ENCODE results near the gene KRT17. TPM values are rescaled to one million over a fixed set of nuclear protein-coding genes. Genes with fewer than 3 reads are reported as not detected.
"Not testable (repeated sequence)": the region's sequence is repeated elsewhere in the genome, so short reads cannot be mapped to it uniquely, and the experiment has no call there.

The KRT17 gene
- total RNA-seq, 1 donor from 2014 or later: 0.54 TPM

DNA sequence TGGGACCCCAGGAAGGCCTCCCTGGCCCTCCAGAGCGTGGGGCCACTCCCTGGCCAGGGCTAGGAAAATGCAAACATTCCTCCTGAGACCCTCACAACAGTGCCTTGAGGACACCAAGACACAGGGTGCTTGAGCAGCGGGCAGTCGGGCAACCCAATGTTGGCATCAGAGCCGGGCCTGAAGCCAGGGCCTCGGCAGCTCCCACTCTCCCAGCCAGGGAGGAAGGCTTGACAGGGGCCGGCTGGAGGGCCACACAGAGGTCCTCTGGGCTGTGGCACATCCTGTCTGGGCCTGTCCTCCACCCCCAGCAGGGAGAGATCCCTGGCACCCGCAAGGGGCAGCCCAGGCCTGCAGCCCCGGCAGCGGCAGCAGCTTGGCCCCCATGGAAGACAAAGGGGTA lies 12.3 kb upstream of the KRT17 start:
- intact Hi-C loops (cut with micrococcal nuclease): no loop called here

DNA sequence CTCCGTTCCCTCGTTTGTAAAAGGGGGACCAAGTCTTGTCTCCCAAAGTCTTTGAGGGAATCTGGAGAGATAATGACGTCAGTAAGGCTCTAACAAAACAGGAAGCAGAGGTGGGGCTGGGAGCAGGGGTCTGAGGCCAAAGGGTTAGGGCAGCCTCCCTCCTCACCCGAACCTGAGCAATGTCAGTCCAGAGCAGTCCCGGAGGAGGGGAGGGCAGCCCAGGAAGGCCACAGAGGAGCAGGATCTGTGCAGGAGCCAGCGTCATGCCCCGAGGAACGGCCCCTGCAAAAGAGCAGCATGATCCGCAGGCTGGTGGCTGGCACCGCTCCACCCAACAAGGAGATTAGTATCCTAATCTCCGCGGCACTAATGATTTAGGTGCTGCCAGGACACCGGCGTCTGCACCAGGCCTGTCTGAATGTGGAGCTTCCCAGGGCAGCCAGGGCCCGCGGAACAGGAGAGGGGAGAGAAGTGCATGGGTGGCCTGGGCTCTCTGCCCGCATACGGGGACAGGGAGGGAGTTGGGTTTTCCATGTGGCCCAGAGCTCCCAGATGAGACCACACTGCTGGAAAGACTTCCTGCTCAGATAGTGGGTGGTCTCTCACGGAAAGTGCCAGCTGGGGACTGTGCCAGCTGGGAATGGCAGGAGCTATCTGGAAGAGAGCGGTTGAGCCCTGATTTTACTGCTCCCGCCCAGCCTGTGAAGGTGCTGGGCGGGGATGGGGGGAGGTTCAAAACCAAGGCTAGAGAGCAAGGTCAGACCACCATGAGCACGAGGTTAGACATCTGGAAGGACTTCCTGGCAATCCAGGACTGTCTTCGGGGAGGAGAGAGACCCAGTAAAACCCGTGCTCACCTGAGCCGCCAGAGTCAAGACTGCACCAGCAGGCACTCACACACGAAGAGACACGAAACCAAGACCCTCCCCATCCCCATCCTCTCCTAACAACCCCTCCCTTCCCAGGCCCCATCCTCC lies 11.0 kb upstream of the KRT17 start:
- intact Hi-C loops (cut with micrococcal nuclease): no loop called here

DNA sequence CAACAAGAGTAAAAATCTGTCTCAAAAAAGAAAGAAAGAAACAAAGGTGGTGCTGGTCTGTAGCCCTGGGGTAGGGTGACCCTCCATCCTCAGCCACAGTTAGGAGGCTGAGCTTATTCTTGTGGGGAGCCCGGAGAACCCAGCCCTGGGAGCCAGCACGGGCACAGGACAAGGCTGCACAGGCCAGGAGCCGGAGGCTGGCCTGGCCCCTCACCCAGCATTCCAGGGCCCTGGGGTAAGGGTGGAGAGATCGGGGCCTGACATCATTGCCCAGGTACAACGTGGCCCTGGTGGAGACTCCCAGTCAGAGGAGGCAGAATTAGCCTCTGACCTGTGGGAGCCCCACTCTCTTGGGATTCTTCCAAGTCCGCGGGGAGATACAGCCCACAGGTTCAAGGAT lies 10.3 kb upstream of the KRT17 start:
- intact Hi-C loops (cut with micrococcal nuclease): no loop called here

DNA sequence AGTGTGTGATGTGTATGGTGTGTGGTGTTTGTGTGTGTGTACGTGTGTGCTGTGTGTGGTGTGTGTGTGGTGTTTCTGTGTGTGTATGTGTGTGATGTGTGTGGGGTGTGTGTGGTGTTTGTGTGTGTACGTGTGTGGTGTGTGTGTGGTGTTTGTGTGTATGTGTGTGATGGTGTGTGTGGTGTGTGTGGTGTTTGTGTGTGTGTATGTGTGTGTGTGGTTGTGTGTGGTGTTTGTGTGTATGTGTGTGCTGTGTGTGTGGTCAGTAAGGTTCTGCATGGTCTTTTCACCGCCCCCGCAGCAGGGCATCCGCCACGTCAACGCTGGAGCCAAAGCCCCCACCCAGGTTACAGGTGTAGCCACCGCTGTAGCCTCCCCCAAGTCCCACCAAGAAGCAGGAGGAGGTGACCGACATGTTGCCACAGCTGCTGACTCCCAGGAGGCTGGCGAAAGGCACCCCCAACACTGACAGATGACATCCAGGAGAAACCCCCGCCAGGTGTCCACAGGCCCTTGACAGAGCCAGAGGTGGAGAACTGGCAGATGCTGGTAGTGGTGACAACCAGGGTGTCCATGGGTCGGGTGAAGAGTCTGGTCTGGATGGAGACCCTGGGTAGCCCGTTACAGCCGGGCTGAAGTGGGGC lies 9.3 kb upstream of the KRT17 start:
- intact Hi-C loops (cut with micrococcal nuclease): no loop called here

DNA sequence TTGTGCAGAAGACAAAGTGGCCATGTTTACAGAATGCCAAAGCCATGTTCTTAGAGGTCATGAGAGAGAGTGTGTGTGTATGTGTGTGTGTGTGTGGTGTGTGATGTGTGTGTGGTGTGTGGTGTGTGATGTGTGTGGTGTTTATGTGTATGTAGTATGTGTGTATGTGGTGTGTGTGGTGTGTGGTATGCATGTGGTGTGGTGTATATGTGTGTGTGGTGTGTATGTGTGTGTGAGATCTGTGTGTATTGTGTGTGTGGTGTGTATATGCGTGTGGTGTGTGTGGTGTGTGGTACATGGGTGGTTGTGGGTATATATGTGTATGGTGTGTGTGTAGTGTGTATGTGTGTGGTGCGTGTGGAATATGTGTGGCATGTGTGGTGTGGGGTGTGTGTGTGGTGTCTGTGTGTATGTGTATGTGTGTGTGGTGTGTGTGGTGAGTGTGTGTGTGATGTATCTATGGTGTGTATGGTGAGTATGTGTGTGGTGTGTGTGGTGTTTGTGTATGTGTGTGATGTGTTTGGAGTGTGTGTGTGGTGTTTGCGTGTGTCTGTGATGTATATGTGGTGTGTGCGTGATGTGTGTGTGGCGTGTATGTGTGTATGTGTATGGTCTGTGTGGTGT lies 8.2 kb upstream of the KRT17 start:
- intact Hi-C loops (cut with micrococcal nuclease): no loop called here

DNA sequence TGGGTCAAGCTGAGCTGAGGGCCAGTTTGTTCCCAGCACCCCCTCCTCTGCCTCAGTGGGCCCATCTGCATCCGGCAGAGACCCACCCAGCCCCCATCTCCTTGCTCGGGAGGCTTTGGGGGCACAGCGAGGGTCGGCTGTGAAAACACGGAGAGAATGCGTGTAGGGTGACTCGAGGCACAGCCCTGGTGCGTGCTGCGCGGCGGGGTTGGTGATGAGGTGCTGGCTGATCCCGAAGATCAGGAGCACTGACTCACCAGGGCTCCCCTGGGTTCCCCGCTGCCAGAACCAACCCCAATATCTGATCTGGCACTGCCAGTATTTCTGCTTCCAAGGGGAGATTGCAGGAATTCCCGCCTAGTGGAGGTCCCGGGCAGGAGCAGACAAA lies 7.5 kb upstream of the KRT17 start:
- intact Hi-C loops (cut with micrococcal nuclease): no loop called here

DNA sequence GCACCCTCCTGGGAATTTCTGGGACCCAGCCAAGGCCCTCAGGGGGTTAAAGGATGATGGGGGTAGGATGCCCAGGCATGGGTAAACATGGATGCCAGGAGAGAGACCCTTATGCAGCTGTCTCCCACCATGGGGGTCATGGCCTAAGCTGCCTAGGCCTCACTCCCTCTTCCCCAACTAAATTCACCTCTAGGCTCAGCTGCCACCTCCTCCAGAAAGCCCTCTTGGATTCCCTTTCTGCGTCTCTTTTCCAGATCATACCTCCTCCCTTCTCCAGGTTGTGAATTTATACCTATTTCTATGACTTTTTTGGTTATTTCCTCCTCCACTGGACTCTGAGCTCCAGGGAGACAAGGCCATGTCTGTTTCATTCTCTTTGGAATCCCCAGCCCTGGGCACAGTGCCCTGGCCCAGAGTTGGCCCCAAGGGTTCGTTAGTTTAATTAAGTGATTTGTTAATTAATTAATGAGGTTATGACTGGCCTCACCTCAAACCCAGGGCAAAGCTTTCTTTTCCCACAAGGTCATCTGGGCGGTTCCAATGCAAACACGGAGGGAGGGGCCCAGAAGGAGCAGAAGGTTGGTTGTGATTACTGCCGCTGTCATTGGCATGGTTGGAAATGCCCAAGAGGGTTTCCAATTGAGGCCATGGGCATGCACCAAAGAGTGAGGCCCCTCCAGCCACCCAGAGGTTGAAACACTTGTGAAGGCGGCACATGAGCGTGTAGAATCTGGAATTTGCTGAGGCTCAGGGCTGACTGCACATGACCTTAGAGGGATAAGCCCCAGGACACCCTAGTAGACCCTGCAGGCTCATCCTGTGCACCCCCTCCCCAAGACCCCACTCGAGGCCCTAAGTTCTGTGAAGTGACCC lies 6.9 kb upstream of the KRT17 start:
- intact Hi-C loops (cut with micrococcal nuclease): no loop called here

DNA sequence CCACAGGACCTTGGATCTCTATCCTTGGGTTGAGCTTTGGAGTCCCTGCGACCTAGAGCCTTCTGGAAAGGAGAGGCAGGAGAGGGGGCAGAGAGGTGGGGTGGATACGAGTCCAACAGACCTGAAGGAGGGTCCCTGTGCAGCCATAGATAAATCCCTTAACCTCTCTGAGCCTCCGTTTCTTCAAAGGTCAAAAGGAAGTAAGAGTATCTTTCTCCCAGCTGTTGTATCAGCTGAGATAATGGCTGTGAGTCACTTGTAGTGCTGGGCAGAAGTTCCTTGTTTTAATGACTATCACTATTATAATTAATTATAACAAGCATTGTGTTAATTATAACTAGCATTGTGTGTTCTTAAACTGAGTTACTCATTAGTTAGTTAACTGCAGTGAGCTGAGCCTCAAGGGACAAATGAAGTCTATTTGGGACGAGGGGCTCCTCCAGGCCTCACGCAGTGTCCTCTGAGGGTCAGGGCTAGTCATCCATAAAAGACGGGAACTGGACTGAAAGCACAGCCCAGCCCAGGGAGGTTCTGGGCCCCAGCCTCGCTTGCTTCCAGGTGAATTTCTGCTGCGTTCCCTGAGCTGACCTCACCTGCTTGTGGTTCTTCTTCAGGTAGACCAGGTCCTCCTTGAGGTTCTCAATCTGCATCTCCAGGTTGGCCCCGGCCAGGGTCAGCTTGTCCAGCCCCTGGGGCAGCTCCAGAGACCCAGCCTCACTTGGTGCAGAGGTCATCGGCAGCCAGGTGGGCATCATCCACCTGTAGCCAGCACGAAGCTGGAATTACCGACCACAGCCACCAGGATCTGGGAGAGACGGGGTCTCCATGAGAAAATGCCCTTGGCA lies 5.7 kb upstream of the KRT17 start:
- intact Hi-C loops (cut with micrococcal nuclease): no loop called here

DNA sequence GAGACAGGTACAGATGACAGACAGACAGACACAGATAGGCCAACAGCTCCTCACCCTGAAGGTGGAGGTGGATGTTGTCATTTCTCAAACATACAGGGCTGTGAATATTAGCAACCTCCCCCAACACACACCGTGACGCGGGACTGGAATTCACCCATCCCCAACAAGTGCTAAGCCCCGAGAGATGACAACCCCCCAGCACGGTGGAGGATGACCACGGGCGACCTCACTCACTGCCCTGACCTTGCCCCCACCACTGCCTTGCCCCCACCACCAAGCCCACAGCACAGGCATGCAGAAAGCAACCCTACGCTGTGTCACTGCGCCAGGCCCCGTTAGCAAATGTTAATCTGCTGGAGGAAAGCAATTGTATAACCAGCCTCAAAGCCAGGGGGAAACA lies 4.9 kb upstream of the KRT17 start:
- intact Hi-C loops (cut with micrococcal nuclease): no loop called here

DNA sequence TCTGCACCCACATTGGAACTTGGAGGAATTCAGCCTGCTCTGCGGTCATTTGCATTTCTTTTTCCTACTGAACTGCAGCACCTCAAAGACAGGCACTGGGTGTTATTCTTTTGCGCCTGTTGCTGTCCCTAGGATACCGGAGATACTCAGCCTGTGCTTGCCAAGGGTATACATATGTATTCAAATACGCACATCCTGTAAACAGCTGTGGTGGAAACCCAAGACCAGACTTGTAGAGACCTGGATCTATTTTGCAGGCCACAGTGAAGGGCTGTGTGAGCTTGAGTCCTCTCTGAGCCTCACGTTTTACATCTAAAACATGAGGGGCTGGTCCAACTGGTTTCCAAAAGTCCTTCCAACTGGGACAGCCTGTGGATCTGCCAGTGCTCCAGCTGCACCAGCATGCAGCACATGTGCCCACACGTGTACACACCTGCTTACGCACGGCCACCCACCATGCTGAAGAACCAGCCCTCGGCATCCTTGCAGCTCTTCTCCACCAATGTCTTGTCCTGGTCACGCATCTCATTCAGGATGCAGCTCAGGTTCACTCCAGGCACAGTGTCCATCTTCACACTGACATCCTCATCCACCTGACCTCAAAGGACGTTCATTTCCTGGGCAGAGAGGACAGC lies 4.4 kb upstream of the KRT17 start:
- intact Hi-C loops (cut with micrococcal nuclease): not testable (repeated sequence)

DNA sequence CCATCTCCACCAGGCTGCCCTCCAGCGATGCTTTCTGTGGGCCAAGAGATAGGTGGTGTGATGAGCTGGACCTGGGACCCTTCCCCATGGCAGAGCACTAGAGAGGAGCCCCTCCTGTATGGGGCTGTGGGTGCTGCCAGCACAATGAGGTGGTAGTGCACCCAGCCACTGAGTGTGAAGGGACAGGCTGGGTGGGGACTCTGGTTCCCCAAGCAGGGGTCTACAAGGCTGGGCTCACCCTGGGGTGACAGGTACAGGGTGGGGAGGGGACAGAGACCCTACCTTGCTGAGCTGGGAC lies 3.6 kb upstream of the KRT17 start:
- intact Hi-C loops (cut with micrococcal nuclease): not testable (repeated sequence)

DNA sequence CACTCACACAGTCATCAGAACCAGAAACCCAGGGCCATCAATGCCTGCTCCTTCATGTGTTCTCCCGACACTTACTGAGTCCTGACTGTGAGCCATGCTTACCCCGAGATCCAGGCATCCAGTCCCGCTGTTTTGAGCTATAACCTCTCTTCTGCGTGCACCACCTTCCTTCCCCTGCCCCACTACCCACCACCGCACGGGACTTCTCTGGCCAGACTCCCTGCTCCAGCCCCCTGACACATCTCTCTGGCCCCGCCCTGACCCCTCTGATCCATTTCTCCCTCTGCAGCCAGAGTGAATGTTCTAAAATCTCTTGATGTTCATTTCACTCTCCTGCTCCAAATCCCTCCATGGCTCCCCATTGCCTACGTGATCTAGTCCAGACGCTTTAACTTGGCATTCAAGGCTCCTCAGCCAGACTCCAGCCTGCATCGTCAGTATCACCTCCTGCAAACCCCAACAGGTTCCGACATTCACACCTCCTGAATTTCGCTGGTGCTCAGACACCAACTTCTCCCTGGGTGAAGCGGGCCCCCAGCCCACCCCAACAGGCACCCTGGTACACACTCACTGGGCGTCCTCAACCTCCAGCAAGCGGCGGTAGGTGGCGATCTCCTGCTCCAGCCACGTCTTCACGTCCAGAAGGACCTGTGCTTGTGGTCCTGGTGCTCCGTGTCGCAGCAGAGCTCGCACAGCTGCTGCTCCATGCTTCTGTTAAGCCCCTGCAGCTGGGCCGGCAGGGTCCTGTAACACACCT lies 3.1 kb upstream of the KRT17 start:
- intact Hi-C loops (cut with micrococcal nuclease): no loop called here

DNA sequence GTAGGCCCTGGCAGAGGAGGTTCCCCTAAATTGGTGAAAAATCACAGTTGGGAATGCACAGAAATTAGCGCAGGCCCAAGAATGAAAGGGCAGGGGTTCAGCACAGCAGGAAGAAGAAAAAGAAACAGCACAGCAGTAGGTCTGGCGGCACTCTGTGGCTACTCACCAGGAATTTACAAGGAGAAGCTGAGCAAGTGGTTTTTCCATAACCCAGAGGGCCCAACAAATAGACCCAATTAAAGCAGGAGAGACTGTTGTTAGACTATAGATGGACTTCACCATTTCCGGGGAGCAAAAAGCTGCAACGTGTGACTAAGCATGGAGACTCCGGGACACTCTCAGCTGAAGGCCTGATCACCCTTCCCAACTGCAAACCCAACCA lies 2.5 kb upstream of the KRT17 start:
- intact Hi-C loops (cut with micrococcal nuclease): not testable (repeated sequence)

DNA sequence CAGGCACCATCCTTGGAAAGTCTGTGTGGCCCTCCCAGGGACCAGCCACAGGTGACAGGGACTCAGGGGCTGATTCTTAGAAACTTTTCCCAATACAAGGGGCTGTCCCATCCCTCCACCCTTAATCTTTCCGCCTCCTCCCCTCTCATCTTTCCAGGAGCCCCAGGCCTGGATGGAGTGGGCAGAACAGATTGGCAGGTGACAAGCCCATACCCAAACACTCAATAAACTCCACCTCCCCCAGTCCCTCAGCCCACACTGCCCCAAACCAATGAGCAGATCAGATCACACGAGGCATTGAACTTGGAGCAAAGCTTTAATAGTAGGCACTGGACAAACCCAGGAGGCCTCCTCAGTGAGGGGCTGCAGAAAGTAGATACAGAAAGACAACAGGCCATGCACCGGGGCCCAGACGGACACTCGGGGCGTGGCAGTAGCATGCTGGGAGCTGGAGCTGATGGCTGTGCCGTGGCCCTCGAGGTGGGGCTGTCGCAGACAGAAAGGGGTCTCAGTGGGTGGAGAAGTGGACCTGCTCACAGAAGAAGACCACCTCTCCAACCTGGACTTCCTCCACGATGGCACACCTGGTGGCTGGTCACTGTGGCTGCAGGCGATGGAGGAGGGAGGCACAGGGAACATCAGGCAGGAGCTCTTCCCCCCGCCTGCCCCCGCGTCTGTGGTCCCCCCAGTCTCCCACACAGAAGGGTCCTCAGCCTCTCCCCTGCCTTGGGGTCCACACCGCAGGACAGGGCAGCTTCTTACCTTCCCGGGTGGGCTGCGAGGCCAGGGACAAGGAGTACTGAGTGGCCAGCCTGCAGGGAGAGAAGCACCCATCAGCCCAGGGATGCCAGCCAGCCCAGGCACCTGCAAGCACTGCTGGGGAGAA lies 1.9 kb upstream of the KRT17 start:
- intact Hi-C loops (cut with micrococcal nuclease): not testable (repeated sequence)

DNA sequence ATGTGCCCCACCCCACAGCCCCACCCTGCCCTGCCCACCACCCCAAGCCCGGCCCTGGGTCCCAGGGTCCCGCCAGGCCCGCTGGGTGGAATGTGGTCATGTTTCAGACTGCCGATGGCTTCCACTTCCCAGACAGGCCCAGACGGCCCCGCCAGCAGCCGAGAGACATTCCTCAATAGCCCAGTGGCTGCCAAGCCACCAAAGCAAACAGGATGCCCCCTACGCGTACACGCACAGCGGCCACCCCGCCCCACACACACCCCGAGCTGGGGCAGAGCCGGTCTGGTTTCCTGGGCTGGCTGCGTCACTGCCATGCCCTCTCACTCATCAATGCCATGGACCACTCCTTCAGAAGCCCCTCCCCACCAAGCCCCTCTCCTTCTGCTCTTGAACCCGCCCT lies 1.2 kb upstream of the KRT17 start:
- intact Hi-C loops (cut with micrococcal nuclease): no loop called here

DNA sequence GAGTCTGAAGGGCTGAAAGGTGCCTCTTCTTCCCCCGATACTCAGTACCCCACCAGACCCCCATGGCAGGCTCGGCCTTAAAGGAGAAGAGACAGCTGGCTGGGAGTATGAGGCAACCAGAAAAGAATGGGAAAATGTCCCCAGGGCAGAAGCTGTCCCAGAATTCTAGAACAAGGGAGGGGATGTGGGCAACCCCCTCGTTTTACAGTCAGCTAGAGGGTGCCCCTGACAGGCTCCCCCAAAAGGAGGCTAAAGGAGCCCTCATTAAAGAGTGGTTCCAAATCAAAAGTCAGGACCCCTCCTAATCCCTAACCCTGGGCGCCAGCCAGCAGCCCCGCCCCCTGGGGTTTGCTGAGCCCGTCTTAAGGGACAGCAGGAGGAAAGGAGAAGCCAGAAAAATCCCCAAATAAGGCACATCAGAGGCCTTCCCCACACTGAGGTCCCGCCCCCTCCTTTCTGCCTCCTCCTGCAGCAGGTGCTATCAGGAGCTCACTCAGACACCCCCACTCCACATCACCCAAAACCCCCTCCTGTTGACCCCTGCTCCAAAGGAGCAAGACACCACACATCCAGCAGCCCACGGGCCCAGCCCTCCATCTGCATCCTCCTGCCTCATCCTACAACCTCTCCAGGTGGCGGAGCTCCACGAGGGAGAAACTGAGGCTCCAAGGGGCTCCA lies 1.1 kb downstream of the KRT17 start:
- intact Hi-C loops (cut with micrococcal nuclease): not testable (repeated sequence)

DNA sequence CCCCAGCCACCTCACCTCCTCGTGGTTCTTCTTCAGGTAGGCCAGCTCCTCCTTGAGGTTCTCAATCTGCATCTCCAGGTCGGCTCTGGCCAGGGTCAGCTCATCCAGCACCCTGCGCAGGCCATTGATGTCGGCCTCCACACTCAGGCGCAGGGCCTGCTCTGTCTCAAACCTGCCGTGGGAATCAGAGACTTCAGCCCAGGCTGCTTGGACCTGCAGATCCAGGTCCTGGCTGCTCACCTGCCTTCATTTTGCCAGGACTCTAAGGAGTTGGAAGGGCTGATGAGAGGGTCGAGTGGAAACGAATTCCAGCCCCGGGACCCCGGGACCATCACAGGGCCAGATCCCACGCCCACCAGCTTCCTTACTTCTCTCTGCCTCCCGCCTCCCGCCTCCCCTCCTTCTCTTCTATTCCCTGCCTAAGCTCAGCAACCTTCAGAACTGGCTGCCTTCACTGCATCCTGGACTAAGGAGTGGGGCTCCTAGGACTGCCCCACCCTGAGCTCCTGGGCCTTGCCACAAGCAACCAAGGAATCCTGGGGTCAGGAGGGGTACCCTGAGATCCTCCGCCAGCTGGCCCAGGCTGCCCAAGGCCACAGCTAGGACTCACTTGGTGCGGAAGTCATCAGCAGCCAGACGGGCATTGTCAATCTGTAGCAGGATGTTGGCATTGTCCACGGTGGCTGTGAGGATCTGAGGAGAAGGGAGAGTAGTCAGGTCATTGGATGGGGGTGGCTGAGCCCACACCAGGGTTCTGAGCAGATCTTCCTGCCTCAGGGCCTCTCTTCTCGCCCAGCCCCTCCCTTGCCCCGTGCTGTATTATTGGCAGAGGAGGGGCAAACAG lies 1.8 kb downstream of the KRT17 start:
- intact Hi-C loops (cut with micrococcal nuclease): not testable (repeated sequence)

Data from T-helper 1 cell treated with Interleukin-12 subunit alpha and Interleukin-12 subunit beta and Interleukin-4 antibody, amounts not matched to agents 30 ng/mL and 1 ng/mL, for 36 hours (primary cell).